Stimulated activated CD8-positive, alpha-beta memory T cell treated with anti-CD3 and anti-CD28 coated beads, Interleukin-7, amount 100 ng/mL, for 24 hours (primary cell): ENCODE data around the gene SLC25A23.

ENCODE experiments used
- DNase-seq: peaks from one replicate; pipeline ENCODE4 v3.0.0-alpha.2; 2020; ENCODE audit warnings: low read depth

Gene SLC25A23

DNA sequence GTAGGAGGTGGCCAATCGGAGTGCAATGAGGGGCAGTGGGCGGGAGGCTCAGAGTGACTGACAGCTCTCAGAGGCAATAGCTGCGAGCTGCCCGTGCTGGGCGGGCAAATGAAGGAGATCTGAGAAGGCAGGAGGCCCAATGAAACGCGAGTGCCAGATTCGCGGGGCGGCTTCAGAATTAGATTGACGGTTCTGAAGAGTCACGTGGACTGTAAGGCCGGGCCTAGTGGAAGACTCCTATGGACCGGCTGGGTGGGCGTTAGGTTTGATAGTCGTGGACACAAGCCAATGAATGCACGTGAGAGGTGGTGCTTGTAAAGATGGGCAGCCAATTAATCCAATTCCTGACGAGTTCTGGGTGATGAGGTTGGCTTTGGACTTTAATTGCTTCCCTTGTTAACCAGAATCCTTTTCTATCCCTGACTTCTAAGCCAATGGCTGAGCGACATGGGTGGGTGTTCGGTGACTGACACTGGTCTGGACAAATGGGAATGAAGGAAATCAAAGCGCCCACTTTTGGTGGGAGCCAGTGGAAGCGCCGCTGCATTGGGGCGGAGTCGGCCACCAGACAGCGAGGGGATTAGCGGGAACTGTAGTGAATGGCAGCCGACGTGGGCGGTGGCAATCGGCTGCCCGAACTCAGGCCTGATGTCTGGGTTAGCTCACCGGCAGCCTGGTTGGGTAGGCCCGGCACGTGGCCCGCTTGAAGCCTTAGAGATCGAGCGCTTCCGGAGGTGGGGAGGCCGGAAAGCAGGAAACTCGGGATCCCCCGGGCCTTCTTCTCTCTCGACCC is 34.5 kb downstream of the SLC25A23 start:
- DNase-seq = peak; percentile 97

DNA sequence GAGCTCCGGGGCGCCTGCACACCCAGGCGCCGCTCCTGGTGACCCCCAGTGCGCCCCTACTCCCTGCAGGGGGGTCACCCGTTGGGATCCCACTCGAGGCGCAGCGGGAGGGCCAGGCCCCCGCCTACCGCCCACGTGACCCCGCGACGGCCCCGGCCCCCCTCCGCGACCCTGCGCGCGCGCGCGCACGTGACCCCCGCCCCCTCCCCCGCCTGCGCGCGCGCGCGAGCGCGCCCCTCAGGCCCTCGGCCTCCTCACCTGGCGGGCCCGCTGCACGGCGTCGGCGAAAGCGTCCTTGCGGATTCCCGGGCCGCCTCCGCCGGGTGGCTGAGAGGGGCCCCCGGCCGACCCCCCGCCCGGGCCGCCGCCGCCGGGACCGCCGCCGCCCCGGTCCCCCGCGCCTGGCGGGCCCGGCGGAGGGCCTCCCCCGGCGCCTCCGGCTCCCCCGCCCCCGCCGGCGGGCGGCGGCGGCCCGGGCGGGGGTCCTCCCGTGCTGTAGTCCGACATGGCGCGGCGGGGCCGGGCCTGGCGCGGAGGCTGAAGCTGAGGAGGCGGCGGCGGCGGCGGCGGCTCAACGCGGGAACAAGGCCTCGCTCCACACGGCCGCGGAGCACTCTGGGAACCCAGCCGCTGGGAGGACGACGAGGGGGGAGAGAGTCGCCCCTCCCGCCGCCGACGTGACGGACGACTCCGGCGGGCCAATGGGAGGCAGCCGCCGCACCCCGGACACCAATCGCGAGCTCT is 35.2 kb downstream of the SLC25A23 start, which contains the start of gene KHSRP:
Gene KHSRP (minus strand): TSS at position 617 of the 744 bp plus-strand sequence. CDS start 110 bp downstream, at position 507.
- no peak for DNase-seq

- DNase-seq = no peak
These were observed 35.9 kb downstream of the SLC25A23 start for GRCh38 chr19:6423499-6424194.

DNA sequence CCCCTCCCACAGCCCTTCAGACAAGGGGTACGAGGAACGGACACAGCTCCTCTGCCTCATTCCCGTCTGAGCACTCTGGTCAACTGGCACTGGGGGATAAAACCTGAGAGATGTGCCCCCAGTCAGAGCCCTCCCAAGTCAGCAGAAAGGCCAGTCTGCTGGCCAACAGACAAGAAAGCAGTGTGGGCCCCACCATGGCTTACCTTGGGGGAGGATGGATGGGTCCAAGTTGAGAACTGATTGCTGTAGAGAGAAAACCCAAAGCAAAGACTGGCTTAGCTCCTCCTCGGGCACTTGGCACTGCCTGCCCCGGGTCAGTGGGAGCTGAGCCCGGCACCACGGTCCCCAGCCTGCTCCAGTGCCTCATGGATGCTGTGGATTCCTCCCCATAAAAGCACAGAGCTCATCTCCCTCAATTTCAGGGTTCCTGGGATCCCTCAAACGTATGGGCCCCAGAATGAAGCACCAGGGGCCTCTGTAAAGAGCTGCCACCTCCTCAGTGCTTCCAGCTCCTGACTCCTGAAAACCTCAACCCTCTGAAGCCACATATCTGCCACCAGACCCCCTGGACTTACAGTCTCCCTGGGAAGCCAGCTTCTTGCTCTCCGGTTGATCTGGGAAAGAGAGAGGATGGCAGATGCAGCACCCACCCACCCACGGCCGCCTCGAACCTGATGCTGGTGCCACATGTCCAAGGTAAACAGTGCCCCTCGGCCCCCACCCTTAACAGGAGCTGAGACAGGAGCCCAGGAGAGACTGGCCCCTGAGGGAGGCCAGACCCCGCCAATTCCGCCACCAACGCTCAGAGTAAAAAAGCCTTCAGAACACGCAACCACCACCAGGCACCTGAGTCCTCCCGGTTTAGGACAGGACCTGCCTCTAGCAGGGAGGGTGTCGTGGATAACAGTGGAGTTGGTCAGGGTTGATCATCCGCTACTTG is 38.2 kb downstream of the SLC25A23 start:
- DNase-seq = no peak

DNA sequence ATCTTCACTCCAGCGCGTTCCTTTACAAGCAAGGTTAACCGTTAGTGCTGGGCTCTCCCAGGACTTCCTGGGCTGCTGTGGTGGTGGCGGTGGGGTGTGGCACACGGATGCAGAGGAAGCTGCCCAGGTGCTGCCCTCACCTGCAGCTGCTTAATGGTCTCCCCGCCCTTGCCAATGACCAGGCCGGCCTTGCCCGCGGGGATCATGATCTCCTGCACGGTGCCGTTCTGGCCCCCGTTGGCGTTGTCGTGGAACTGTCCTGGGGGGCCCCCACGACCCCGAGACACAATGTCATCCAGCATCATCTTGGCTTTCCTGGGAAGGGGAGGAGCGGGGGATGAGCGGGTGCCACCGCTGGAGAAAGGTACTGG is 41.0 kb downstream of the SLC25A23 start:
- DNase-seq = no peak

- DNase-seq = no peak
These were observed 41.7 kb downstream of the SLC25A23 start for GRCh38 chr19:6417713-6418561.

GRCh38 chr19:6416658-6417405 is 42.8 kb downstream of the SLC25A23 start:
- no peak for DNase-seq

- DNase-seq = no peak
These were observed 43.9 kb downstream of the SLC25A23 start for GRCh38 chr19:6415591-6416190.

DNA sequence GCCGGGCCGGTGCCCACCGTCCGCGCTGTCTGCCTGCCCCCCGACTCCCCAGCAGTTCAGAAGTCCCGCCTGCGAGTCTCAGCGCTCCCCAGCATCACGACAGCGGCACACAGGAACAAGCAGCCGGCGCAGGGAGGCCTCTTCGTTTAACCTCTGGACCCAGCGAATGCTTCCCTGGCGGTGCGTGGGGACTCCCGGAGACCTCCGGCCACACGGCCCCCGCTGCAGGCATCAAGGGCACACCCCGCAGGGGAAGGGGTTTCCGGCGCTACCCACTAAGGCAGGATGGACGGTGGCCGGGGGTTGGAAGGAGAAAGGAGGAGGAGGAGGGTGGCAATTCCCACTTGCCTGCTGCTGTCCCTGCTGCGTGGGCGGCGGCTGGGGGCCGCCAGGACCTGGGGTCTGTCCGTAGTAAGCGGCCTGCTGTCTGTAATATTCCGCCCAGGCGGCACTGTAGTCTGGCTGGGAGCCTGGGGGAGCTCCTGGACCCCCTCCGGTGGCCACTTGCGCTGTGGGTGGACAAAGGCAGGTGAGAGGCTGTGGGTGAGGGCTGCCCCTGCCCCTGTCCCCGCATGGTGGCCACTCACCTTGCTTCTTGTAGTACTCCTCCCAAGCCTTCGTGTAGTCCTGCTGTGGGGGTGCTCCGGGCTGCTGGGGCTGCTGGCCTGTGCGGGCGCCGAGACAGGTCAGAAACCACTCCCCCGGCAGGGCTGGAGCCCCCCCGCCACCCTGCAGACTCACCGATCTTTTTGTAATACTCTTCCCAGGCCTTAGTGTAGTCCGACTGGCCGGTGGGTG is 44.6 kb downstream of the SLC25A23 start:
- no peak for DNase-seq

GRCh38 chr19:6413721-6414643 is 45.6 kb downstream of the SLC25A23 start:
- no peak for DNase-seq

GRCh38 chr19:6413291-6413690 is 46.3 kb downstream of the SLC25A23 start:
- DNase-seq = no peak

GRCh38 chr19:6412447-6413091 is 47.0 kb downstream of the SLC25A23 start:
- peak; percentile 24 for DNase-seq

GRCh38 chr19:6412061-6412446 is 47.5 kb downstream of the SLC25A23 start:
- no peak for DNase-seq

- no peak for DNase-seq
These were observed 50.2 kb downstream of the SLC25A23 start for GRCh38 chr19:6409346-6409745.

GRCh38 chr19:6406401-6406800 is 53.2 kb downstream of the SLC25A23 start:
- no peak for DNase-seq

GRCh38 chr19:6402837-6403608 is 56.6 kb downstream of the SLC25A23 start:
- DNase-seq = no peak
